Hepatocyte (in vitro differentiated cells): ENCODE data around the gene NOS1AP.

Source experiments
- EZH2 ChIP-seq: fragments of 200-600 bp; sonication (generic); IDR thresholded peaks from 2 replicates; pipeline ENCODE4 v1.6.1; 2016; ENCODE audit warnings: antibody characterized with exemption, mild to moderate bottlenecking, borderline replicate concordance
- TF ChIP-seq, protein P1 (sequence below): fragments of 200-600 bp; sonication (generic); IDR thresholded peaks from 2 replicates; pipeline ENCODE4 v1.5.1; 2016; ENCODE audit warnings: antibody characterized with exemption, mild to moderate bottlenecking; ENCODE audit not compliant: poor library complexity

DNA sequence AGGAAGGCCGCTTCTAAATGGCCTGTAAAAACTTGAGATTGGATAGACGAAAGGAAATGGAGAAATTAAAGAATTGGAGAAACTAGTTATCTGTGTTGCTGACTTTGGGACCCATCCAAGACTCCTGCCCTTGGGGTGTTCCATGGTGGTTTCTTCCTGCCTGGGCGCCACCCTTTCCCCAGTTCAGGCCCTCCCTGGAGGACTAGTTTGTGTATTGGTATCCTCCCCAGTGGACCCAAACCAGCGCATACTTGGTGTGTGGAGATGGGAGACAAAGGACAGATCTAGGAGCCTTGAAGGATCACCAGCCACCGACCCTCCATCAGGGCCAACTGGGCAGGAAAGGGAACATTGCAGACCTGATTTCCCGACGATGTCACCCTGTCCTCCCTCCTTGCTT, 300.1 kb downstream of the NOS1AP start:
- TF ChIP-seq, protein P1, sequence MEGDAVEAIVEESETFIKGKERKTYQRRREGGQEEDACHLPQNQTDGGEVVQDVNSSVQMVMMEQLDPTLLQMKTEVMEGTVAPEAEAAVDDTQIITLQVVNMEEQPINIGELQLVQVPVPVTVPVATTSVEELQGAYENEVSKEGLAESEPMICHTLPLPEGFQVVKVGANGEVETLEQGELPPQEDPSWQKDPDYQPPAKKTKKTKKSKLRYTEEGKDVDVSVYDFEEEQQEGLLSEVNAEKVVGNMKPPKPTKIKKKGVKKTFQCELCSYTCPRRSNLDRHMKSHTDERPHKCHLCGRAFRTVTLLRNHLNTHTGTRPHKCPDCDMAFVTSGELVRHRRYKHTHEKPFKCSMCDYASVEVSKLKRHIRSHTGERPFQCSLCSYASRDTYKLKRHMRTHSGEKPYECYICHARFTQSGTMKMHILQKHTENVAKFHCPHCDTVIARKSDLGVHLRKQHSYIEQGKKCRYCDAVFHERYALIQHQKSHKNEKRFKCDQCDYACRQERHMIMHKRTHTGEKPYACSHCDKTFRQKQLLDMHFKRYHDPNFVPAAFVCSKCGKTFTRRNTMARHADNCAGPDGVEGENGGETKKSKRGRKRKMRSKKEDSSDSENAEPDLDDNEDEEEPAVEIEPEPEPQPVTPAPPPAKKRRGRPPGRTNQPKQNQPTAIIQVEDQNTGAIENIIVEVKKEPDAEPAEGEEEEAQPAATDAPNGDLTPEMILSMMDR = no peak
- no peak for TF ChIP-seq EZH2
